Cardiac septum (tissue), 1 donor: ENCODE measurements around the gene DMRT3. TPM values are rescaled to one million over a fixed set of nuclear protein-coding genes. Genes with fewer than 3 reads are reported as not detected.

Experiments
- total RNA-seq: library from RNA; stranded (reverse); fragmentation: NEBNext Ultra II Directional; extraction: Animal tissue kit (Norgen Biotek cat#: 25700); gene quantifications from one replicate; pipeline ENCODE4 v1.2.1, GENCODE V29; 2021
- donor health status: DM: no; HTN: no; CAD: no.

DMRT3 gene
- total RNA-seq, 1 donor from 2014 or later: 0.16 TPM

Other genes with a start within 250 kb of the DMRT3 start
- gene DMRT1, start 135.0 kb upstream of the DMRT3 start, total RNA-seq: not detected
- gene DMRT2, start 73.7 kb downstream of the DMRT3 start, total RNA-seq: 0.19 TPM